Spinal cord (tissue), 10 donors: Measurements from ENCODE around the gene NUDCD2. TPM values are rescaled to one million over a fixed set of nuclear protein-coding genes. Genes with fewer than 3 reads are reported as not detected.
"Not testable (repeated sequence)": the region's sequence is repeated elsewhere in the genome, so short reads cannot be mapped to it uniquely, and the experiment has no call there.

Experiments
- DNase-seq, 6 donors: peaks; one replicate each; pipeline versions ENCODE4 v3.0.0 to v3.0.0-alpha.2; 2013 to 2015; ENCODE audit warnings: low spot score in 6 of 6, low read depth in 4 of 6
- H3K27ac ChIP-seq: one replicate; pipeline ENCODE4 v1.5.1; 2013; ENCODE audit warnings: low read depth, low read length, control low read depth
- H3K27me3 ChIP-seq: one replicate; pipeline ENCODE4 v1.6.1; 2013; ENCODE audit warnings: low read length; ENCODE audit not compliant: control insufficient read depth, insufficient read depth
- H3K36me3 ChIP-seq: one replicate; pipeline ENCODE4 v1.6.1; 2013; ENCODE audit warnings: low read length; ENCODE audit not compliant: control insufficient read depth, insufficient read depth
- H3K4me1 ChIP-seq: one replicate; pipeline ENCODE4 v1.6.1; 2013; ENCODE audit warnings: low read length; ENCODE audit not compliant: control insufficient read depth, insufficient read depth
- H3K4me3 ChIP-seq: one replicate; pipeline ENCODE4 v1.5.1; 2013; ENCODE audit warnings: low read depth, low read length, control low read depth
- H3K9me3 ChIP-seq: one replicate; pipeline ENCODE4 v1.6.1; 2013; ENCODE audit warnings: low read length; ENCODE audit not compliant: control insufficient read depth, insufficient read depth
- WGBS: methylation state at CpG from one replicate; pipeline ENCODE4 v1.1.5; 2013; ENCODE audit warnings: missing lambda C conversion rate; ENCODE audit not compliant: insufficient coverage; 5-methylcytosine and 5-hydroxymethylcytosine counted together
- polyA plus RNA-seq, 2 donors: library from polyadenylated mRNA; unstranded; fragments of 120-200 nt; gene quantifications; one replicate each; pipeline ENCODE4 v1.2.1, GENCODE V29; 2013; ENCODE audit not compliant: insufficient read length in 2 of 2
- total RNA-seq, 2 donors: library from RNA; depleted of rRNA in 1 of 2; stranded (reverse); fragments of 120-200 nt in 1 of 2; fragments of >200 nt in 1 of 2; gene quantifications; one replicate each; pipeline versions ENCODE4 v1.2.3 to v1.2.4, GENCODE V29; 2013 to 2014
- donor health status: healthy.

The NUDCD2 gene
- total and polyA plus RNA-seq, 4 donors: 16.9 to 68.0 (median 48.2) TPM

- peaks cover 13% of the 10 kb centered on the region for H3K4me1 ChIP-seq
- no peaks in the 10 kb centered on the region for H3K9me3 ChIP-seq
- H3K36me3 ChIP-seq: no peaks in the 10 kb centered on the region
- DNase-seq: peak; percentile 86 to 98 (median 90)
- H3K27ac ChIP-seq: peak within 1 kb of the TSS; percentile 90
- peak within 1 kb of the TSS; percentile 99 for H3K4me3 ChIP-seq
- under 1% methylated on average over 35 of the region's 51 CpGs for WGBS
- H3K27me3 ChIP-seq: no peaks in the 10 kb centered on the region
Observed at GRCh38 chr5:163437309-163438182, 22.4 kb downstream of the NUDCD2 start, which contains the start of gene CCNG1. CCNG1 (plus strand) TSS chr5:163437595; CDS start chr5:163439257, 1,662 bp downstream.

DNA sequence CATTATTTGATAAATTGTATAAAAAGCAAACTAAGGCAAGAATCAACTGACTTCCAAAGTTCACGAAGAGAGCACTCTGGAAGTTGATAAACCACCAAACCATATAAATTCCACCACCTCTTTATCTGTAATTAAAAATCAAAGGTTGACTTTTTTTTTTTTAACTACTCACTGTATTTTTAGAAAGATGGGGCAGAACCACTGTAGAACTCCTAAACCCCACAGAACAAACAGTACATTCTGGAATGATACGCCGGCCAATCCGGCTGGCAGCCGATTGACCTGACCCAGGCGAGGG lies 22.9 kb downstream of the NUDCD2 start:
- Histone ChIP-seq H3K36me3 (no peaks in the 10 kb centered on the region), H3K27me3 (no peaks in the 10 kb centered on the region), H3K4me3 (peak overlapping the region; percentile 99), H3K9me3 (no peaks in the 10 kb centered on the region), H3K27ac (peak overlapping the region; percentile 90), H3K4me1 (peaks cover 13% of the 10 kb centered on the region)
- peak in 1 of 6 donors; percentile 26 for DNase-seq
- 0% methylated on average over 1 of the region's 6 CpGs for WGBS

- no peak for DNase-seq
- H3K4me3 ChIP-seq: no peak overlapping the region
- peaks cover 13% of the 10 kb centered on the region for H3K4me1 ChIP-seq
- WGBS: no CpG with 5 or more reads among the region's 4 CpGs
- no peaks in the 10 kb centered on the region for H3K36me3 ChIP-seq
- peak overlapping the region; percentile 90 for H3K27ac ChIP-seq
- no peaks in the 10 kb centered on the region for H3K27me3 ChIP-seq
- H3K9me3 ChIP-seq: no peaks in the 10 kb centered on the region
Observed at GRCh38 chr5:163436515-163436914, 23.4 kb downstream of the NUDCD2 start.

- WGBS: no CpG with 5 or more reads among the region's 3 CpGs
- no peaks in the 10 kb centered on the region for H3K36me3 ChIP-seq
- H3K27me3 ChIP-seq: no peaks in the 10 kb centered on the region
- no peak overlapping the region for H3K4me3 ChIP-seq
- H3K9me3 ChIP-seq: no peaks in the 10 kb centered on the region
- no peak overlapping the region for H3K27ac ChIP-seq
- peaks cover 13% of the 10 kb centered on the region for H3K4me1 ChIP-seq
- peak in 1 of 6 donors; percentile 39 for DNase-seq
Observed at GRCh38 chr5:163434401-163434866, 25.5 kb downstream of the NUDCD2 start.

GRCh38 chr5:163433271-163433670 lies 26.6 kb downstream of the NUDCD2 start:
- no peak overlapping the region for H3K27ac ChIP-seq
- H3K4me1 ChIP-seq: peaks cover 7% of the 10 kb centered on the region
- no peak for DNase-seq
- no peaks in the 10 kb centered on the region for H3K9me3 ChIP-seq
- H3K27me3 ChIP-seq: no peaks in the 10 kb centered on the region
- WGBS: 60% methylated on average over 5 of the region's 5 CpGs
- H3K36me3 ChIP-seq: no peaks in the 10 kb centered on the region
- no peak overlapping the region for H3K4me3 ChIP-seq

DNA sequence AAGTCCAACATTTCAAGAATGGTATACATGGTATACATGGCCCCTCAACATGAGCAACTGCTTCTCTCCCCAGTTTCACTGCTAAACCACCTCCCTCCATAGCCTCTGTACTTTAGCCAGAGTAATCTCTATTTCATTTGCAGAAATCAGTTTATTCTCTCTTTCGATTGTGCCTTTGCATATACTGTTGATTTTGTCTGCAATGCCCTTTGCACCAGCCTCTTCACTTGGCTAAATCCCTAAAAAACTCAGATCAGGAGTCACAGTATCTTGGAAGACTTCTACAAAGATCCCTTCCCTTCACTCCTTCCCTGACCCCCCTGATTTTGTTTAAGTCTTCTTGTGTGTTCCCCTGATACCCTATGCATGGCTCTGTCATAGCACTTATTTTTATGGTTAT lies 27.4 kb downstream of the NUDCD2 start:
- 83% methylated on average over 1 of the region's 1 CpG for WGBS
- no peaks in the 10 kb centered on the region for H3K36me3 ChIP-seq

GRCh38 chr5:163426128-163426527 lies 33.8 kb downstream of the NUDCD2 start:
- WGBS: 80% methylated on average over 1 of the region's 4 CpGs
- not testable (repeated sequence) for H3K4me3 ChIP-seq, H3K27me3 ChIP-seq, H3K27ac ChIP-seq, H3K36me3 ChIP-seq, DNase-seq, H3K9me3 ChIP-seq, H3K4me1 ChIP-seq

More for the DNA sequence above, 27.4 kb downstream of the NUDCD2 start:
- H3K27ac ChIP-seq: no peak overlapping the region
- no peak overlapping the region for H3K4me3 ChIP-seq
- no peaks in the 10 kb centered on the region for H3K27me3 ChIP-seq
- no peak for DNase-seq
- H3K9me3 ChIP-seq: no peaks in the 10 kb centered on the region
- peaks cover 3% of the 10 kb centered on the region for H3K4me1 ChIP-seq

GRCh38 chr5:163424836-163425235 lies 35.1 kb downstream of the NUDCD2 start:
- 100% methylated on average over 1 of the region's 1 CpG for whole genome bisulfite sequencing
- no peak overlapping the region for H3K4me3 ChIP-seq
- H3K9me3 ChIP-seq: no peaks in the 10 kb centered on the region
- H3K4me1 ChIP-seq: no peaks in the 10 kb centered on the region
- no peak overlapping the region for H3K27ac ChIP-seq
- no peak for DNase-seq
- H3K27me3 ChIP-seq: no peaks in the 10 kb centered on the region
- H3K36me3 ChIP-seq: no peaks in the 10 kb centered on the region

GRCh38 chr5:163415673-163416072 lies 44.2 kb downstream of the NUDCD2 start:
- not testable (repeated sequence) for DNase-seq, H3K4me1 ChIP-seq, H3K4me3 ChIP-seq, H3K27me3 ChIP-seq, H3K36me3 ChIP-seq, H3K27ac ChIP-seq, H3K9me3 ChIP-seq
- WGBS: 39% methylated on average over 7 of the region's 15 CpGs

GRCh38 chr5:163410505-163410904 lies 49.4 kb downstream of the NUDCD2 start:
- no peak overlapping the region for H3K4me3 ChIP-seq
- no CpG with 5 or more reads among the region's 2 CpGs for WGBS
- no peak for DNase-seq

More at GRCh38 chr5:163410505-163410904, 49.4 kb downstream of the NUDCD2 start:
- H3K4me1 ChIP-seq: no peaks in the 10 kb centered on the region
- H3K36me3 ChIP-seq: no peaks in the 10 kb centered on the region
- no peaks in the 10 kb centered on the region for H3K27me3 ChIP-seq
- H3K27ac ChIP-seq: no peak overlapping the region
- H3K9me3 ChIP-seq: no peaks in the 10 kb centered on the region
